ENCODE measurements around the gene PXMP2. TPM values are rescaled to one million over a fixed set of nuclear protein-coding genes. Genes with fewer than 3 reads are reported as not detected.

PXMP2 gene
- total and polyA plus RNA-seq, 4 donors: 43.8 to 259 (median 135) TPM

GRCh38 chr12:132741620-132742019 lies 54.2 kb downstream of the PXMP2 start (continued):
- TF ChIP-seq ZBTB33 (IDR thresholded peaks at IDR 0.05): no peak

- Histone ChIP-seq H3K9me3 (ENCODE audit: control insufficient read depth in 4 of 4, low read length in 3 of 4) (no peaks in the 10 kb centered on the region), H3K4me3 (ENCODE audit: low read depth in 1 of 3, low read length in 3 of 3) (no peak overlapping the region), H3K9ac (ENCODE audit: low read depth in 1 of 2, low read length in 2 of 2) (no peak overlapping the region), H3K27ac (ENCODE audit: low read depth in 1 of 2, low read length in 2 of 2) (no peak overlapping the region), H3K4me1 (ENCODE audit: control insufficient read depth in 4 of 4, insufficient read depth in 4 of 4, low read length in 3 of 4) (no peaks in the 10 kb centered on the region), H3K36me3 (ENCODE audit: control insufficient read depth in 4 of 4, insufficient read depth in 3 of 4, low read depth in 1 of 4, low read length in 3 of 4) (peaks cover 23 to 86% (median 67%) of the 10 kb centered on the region in 4 donors), H3K27me3 (ENCODE audit: control insufficient read depth in 4 of 4, insufficient read depth in 4 of 4, low read length in 3 of 4) (no peaks in the 10 kb centered on the region)
- TF ChIP-seq EGR1 (IDR thresholded peaks at IDR 0.05; ENCODE audit: low read depth in 2 of 2) (no peak), ZBTB33 (IDR thresholded peaks at IDR 0.05) (no peak), YY1 (IDR thresholded peaks at IDR 0.05) (no peak), REST (IDR thresholded peaks at IDR 0.05) (no peak), HNF4G (IDR thresholded peaks at IDR 0.05) (no peak), SP1 (IDR thresholded peaks at IDR 0.05) (no peak), RXRA (IDR thresholded peaks at IDR 0.05) (no peak), GABPA (IDR thresholded peaks at IDR 0.05 in 1 of 2, conservative IDR thresholded peaks at IDR 0.05 in 1 of 2) (no peak), NR2F2 (IDR thresholded peaks at IDR 0.05) (no peak), MAX (IDR thresholded peaks at IDR 0.05) (no peak), FOXA1 (IDR thresholded peaks at IDR 0.05) (no peak), JUND (IDR thresholded peaks at IDR 0.05) (no peak), HNF4A (conservative IDR thresholded peaks at IDR 0.05) (no peak)
- no peak for DNase-seq (ENCODE audit: low spot score)
- WGBS: 90% methylated on average over 13 of the region's 13 CpGs
These were observed 56.4 kb downstream of the PXMP2 start for GRCh38 chr12:132743831-132744230.

GRCh38 chr12:132746613-132747012 lies 59.2 kb downstream of the PXMP2 start:
- no peaks in the 10 kb centered on the region for H3K4me1 ChIP-seq (ENCODE audit: control insufficient read depth in 4 of 4, insufficient read depth in 4 of 4, low read length in 3 of 4)
- no peak for DNase-seq (ENCODE audit: low spot score)
- 97% methylated on average over 3 of the region's 3 CpGs for WGBS

More at GRCh38 chr12:132746613-132747012, 59.2 kb downstream of the PXMP2 start:
- no peak overlapping the region for H3K4me3 ChIP-seq (ENCODE audit: low read depth in 1 of 3, low read length in 3 of 3)
- H3K9me3 ChIP-seq (ENCODE audit: control insufficient read depth in 4 of 4, low read length in 3 of 4): no peaks in the 10 kb centered on the region
- no peaks in the 10 kb centered on the region for H3K27me3 ChIP-seq (ENCODE audit: control insufficient read depth in 4 of 4, insufficient read depth in 4 of 4, low read length in 3 of 4)
- H3K9ac ChIP-seq (ENCODE audit: low read depth in 1 of 2, low read length in 2 of 2): no peak overlapping the region
- no peak for TF ChIP-seq SP1 (IDR thresholded peaks at IDR 0.05)
- TF ChIP-seq EGR1 (IDR thresholded peaks at IDR 0.05; ENCODE audit: low read depth in 2 of 2): no peak
- no peak for TF ChIP-seq YY1 (IDR thresholded peaks at IDR 0.05)
- no peak for TF ChIP-seq JUND (IDR thresholded peaks at IDR 0.05)
- TF ChIP-seq ATF3 (IDR thresholded peaks at IDR 0.05): no peak
- TF ChIP-seq MAX (IDR thresholded peaks at IDR 0.05): no peak
- no peak for TF ChIP-seq REST (IDR thresholded peaks at IDR 0.05)
- TF ChIP-seq NR2F2 (IDR thresholded peaks at IDR 0.05): no peak
- no peak for TF ChIP-seq RXRA (IDR thresholded peaks at IDR 0.05)
- TF ChIP-seq FOXA1 (IDR thresholded peaks at IDR 0.05): no peak
- no peak for TF ChIP-seq HNF4G (IDR thresholded peaks at IDR 0.05)
- TF ChIP-seq TAF1 (conservative IDR thresholded peaks at IDR 0.05): no peak
- peaks cover 25 to 83% (median 57%) of the 10 kb centered on the region in 4 donors for H3K36me3 ChIP-seq (ENCODE audit: control insufficient read depth in 4 of 4, insufficient read depth in 3 of 4, low read depth in 1 of 4, low read length in 3 of 4)
- H3K27ac ChIP-seq (ENCODE audit: low read depth in 1 of 2, low read length in 2 of 2): no peak overlapping the region

All from liver (tissue), 9 donors.